BE2C (cell line): ENCODE data around the gene TFEB.

Experiments
- DNase-seq: peaks from one replicate; pipeline ENCODE4 v3.0.0-alpha.2; 2020
- H3K27me3 ChIP-seq: fragments of 250-450 bp; sonication (Bioruptor Pico); 2 replicates; pipeline ENCODE4 v1.5.1; 2020; ENCODE audit warnings: mild to moderate bottlenecking
- H3K36me3 ChIP-seq: fragments of 250-450 bp; sonication (Bioruptor Pico); 2 replicates; pipeline ENCODE4 v1.5.1; 2020; ENCODE audit warnings: mild to moderate bottlenecking
- H3K4me1 ChIP-seq: fragments of 250-450 bp; sonication (Bioruptor Pico); 2 replicates; pipeline ENCODE4 v1.5.1; 2020
- H3K4me3 ChIP-seq: 2 replicates; pipeline ENCODE4 v1.5.1; 2011; ENCODE audit warnings: low read depth, low read length
- H3K9me3 ChIP-seq: fragments of 250-450 bp; sonication (Bioruptor Pico); 2 replicates; pipeline ENCODE4 v1.5.1; 2020
- TF ChIP-seq, protein P1 (sequence below): IDR thresholded peaks from 2 replicates; pipeline ENCODE4 v1.5.1; 2012; ENCODE audit warnings: mild to moderate bottlenecking, low read depth, low read length

Gene TFEB

DNA sequence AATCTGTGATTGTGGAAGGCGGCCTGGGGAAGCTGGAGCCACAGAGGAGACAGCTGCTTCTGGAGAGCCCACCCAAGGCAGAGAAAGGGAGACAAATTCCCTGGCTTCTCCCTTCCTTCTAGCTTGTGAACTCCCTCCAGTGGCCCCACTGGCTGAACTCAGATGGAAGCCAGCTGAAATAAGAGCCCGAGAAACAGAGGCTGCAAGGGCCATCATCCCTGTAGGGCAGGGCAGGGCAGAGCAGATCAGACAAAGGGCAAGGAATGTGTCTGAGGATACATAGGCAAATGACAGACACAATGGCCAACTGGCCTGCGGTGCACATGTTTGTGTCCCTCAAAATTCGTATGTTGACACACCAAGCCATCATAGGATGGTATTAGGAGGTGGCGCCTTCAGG is 71.8 kb downstream of the TFEB start:
- TF ChIP-seq, protein P1, sequence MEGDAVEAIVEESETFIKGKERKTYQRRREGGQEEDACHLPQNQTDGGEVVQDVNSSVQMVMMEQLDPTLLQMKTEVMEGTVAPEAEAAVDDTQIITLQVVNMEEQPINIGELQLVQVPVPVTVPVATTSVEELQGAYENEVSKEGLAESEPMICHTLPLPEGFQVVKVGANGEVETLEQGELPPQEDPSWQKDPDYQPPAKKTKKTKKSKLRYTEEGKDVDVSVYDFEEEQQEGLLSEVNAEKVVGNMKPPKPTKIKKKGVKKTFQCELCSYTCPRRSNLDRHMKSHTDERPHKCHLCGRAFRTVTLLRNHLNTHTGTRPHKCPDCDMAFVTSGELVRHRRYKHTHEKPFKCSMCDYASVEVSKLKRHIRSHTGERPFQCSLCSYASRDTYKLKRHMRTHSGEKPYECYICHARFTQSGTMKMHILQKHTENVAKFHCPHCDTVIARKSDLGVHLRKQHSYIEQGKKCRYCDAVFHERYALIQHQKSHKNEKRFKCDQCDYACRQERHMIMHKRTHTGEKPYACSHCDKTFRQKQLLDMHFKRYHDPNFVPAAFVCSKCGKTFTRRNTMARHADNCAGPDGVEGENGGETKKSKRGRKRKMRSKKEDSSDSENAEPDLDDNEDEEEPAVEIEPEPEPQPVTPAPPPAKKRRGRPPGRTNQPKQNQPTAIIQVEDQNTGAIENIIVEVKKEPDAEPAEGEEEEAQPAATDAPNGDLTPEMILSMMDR, result no peak
- peaks cover 8% of the 10 kb centered on the region; the same call in 1 of the 2 replicates for H3K27me3 ChIP-seq
- no peaks in the 10 kb centered on the region for H3K36me3 ChIP-seq
- no peak overlapping the region for H3K4me3 ChIP-seq
- no peak for DNase-seq
- H3K4me1 ChIP-seq, result no peaks in the 10 kb centered on the region
- H3K9me3 ChIP-seq, result no peaks in the 10 kb centered on the region

DNA sequence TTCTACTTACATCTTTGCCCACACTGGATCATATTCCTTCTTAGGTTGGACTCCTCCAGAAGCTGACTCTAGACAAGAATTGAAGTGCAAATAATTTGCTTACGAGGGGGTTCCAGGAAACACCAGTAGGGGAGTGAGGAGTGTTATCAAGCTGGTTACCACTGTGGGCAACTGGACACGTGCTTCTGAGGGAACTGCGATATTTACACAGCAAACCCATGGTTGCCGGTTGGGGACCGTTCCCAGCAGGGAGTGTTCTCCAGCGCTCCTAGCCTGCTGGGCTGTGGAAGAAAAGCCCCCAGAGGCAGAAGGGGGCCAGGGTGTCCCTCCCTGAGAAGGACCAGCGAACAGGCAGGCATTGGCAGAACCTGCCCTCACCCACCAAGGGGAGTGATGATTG is 75.5 kb downstream of the TFEB start:
- Histone ChIP-seq H3K9me3 (no peaks in the 10 kb centered on the region), H3K4me3 (no peak overlapping the region), H3K36me3 (no peaks in the 10 kb centered on the region), H3K27me3 (peaks cover 8% of the 10 kb centered on the region; the same call in 1 of the 2 replicates), H3K4me1 (no peaks in the 10 kb centered on the region)
- no peak for DNase-seq
- TF ChIP-seq, protein P1, result no peak

DNA sequence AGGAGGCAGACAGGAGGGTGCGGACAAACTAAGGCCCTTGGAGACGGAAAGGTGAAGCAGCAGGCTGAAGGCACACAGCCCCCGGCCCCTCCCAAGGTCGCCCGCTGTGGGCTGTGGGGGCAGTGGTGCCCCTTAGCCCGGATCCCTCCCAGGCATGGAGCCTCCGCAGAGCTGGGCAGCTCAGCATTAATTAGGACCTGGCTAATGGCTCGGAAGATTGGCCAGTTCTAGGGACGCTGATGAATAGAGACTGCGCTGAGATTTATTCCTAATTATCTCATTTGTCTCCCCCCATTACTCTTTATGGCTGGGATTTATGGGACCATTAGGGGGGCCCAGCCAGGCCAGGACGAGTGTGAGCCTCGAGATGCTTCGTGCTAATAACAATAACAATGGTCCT is 76.8 kb downstream of the TFEB start:
- Histone ChIP-seq H3K4me1 (no peaks in the 10 kb centered on the region), H3K27me3 (peaks cover 8% of the 10 kb centered on the region; the same call in 1 of the 2 replicates)
- TF ChIP-seq, protein P1, result no peak

DNA sequence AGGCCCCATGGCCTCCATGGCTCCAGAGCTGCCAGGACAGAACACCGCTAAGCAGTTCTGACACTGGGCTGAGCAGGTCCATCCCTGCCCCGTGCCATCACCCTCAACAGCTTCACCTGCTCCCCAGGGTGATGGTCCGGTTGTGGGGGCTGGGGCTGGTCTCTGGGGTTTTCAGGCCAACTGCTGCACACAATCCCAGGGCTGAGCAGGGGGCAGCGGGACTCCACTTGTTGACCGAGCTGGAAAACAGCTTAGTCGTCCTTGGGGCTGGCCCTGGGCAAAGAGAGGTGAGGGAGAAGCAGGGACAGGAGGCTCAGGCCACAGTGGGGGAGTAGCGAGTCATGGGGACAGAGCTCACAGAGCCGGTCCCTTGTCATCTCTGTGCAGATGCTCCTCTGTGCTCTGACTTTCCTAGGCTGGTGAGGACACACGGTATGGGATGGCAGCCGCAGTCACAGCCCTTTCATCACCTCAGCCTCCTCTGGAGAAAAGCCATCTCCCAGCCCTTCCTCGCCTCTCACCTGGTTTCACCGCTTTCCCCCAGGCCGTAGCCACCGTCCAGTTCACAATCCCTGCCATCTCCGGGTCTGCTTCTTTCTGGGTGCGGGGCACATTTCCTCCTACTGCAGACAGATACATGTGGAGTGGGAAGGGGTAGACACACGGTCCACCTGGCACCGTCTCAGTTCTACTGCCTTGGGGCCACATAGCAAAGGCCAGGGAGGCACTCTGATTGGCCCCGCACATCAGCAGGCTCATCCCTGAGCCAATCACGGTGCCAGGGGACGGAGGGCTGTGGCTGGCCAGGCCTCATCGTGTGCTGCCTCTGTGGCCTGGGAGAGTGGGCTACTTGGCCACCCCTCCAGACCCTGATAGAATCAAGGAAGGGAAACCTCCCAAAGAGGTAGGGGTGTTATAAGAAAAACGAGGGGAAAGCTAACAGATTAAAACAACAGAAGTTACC is 78.0 kb downstream of the TFEB start:
- TF ChIP-seq, protein P1, result no peak
- Histone ChIP-seq H3K9me3 (no peaks in the 10 kb centered on the region), H3K4me1 (no peaks in the 10 kb centered on the region), H3K27me3 (peaks cover 8% of the 10 kb centered on the region; the same call in 1 of the 2 replicates), H3K4me3 (no peak overlapping the region), H3K36me3 (no peaks in the 10 kb centered on the region)
- no peak for DNase-seq

More for the DNA sequence above, 76.8 kb downstream of the TFEB start:
- H3K4me3 ChIP-seq, result no peak overlapping the region
- no peaks in the 10 kb centered on the region for H3K9me3 ChIP-seq
- H3K36me3 ChIP-seq, result no peaks in the 10 kb centered on the region
- DNase-seq, result no peak

DNA sequence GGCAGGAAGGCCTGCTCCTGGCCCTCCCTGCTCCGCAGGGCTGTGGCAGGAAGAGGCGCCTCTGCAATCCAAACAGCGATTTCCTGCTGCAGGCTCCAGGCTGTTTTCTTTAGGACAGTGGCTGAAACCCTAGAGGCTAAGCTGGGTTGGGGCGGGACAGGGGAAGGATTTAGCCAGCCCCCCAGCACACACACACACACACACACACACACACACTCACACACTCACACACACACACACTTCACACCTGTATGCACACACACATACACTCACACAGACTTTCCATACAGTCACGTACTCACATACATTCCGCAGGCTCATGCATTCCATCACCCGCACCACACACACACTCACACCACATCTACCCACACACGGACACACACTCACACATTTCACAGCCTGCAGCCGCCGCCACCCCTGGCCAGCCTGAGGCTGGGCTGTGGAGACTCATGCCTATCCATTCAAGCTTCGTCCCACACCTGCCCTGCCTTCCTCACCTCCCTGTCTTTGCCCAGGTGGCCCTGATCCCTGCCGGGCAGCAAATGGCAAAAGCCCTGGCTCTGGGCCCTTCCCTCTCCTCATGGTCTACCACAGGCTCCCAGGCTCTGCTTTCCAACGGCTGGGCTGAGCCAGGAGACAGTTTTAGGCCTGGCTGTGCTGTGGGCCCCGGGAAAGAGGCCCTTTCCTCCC is 79.3 kb downstream of the TFEB start:
- H3K9me3 ChIP-seq, result no peaks in the 10 kb centered on the region
- no peak for DNase-seq
- H3K36me3 ChIP-seq, result no peaks in the 10 kb centered on the region
- H3K4me1 ChIP-seq, result no peaks in the 10 kb centered on the region
- no peaks in the 10 kb centered on the region for H3K27me3 ChIP-seq
- TF ChIP-seq, protein P1, result no peak
- no peak overlapping the region for H3K4me3 ChIP-seq
